ENCODE results near the gene CAND2. TPM values are rescaled to one million over a fixed set of nuclear protein-coding genes. Genes with fewer than 3 reads are reported as not detected.

Gene CAND2
- total and polyA plus RNA-seq, 10 of the 15 experiments (the other 5 are each of a cell fraction or from before 2014, with no cell fraction given), result 0.03 to 1.9 (median 0.52) TPM

DNA sequence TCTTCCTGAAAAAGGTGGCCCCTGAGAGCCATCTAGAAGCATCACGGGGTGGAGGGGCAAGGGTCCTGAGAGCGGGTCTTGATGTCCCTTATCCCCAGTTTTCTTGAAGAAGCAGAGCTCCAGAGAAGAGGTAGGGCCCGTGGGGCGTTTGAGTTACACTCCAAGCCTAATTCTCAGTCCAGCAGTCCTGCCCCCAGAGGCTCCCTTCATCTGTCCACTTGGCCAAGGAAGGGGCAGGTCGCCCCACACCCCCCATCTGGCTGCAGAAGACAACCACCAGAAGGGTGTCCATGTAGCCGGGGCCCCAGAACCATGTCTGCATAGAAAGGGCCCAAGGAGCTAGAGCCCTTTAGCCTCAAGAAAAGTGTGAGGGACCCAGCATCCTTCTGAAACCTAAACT, 70.4 kb downstream of the CAND2 start:
- SMC1A ChIA-PET (ENCODE audit: uncharacterized antibody, unreplicated experiment), result interaction anchor here (0.6 to 6.7 kb wide), 2 partner anchors 22 to 1595 kb away, joined by 3 to 103 read pairs; partner anchors contain the start of gene ATG7
- Histone ChIP-seq H3K9ac (ENCODE audit: control insufficient read depth, insufficient read depth, low read length) (no peak overlapping the region), H4K20me1 (ENCODE audit: control insufficient read depth, insufficient read depth) (no peaks in the 10 kb centered on the region), H3K4me3 (no peak overlapping the region), H2AFZ (ENCODE audit: control insufficient read depth, low read depth, low read length) (no peak overlapping the region), H3K36me3 (ENCODE audit: control insufficient read depth in 2 of 2, insufficient read depth in 2 of 2, low read length in 1 of 2) (no peaks in the 10 kb centered on the region), H3K4me1 (ENCODE audit: control insufficient read depth, insufficient read depth, low read length) (peaks cover 28% of the 10 kb centered on the region), H3K9me3 (replicated peaks; ENCODE audit: control insufficient read depth, insufficient read depth, low read length) (no peaks in the 10 kb centered on the region; the same call in 2 of the 3 replicates), H3K27ac (ENCODE audit: control insufficient read depth, insufficient read depth) (no peak overlapping the region), H3K79me2 (ENCODE audit: control insufficient read depth, insufficient read depth, low read length) (no peaks in the 10 kb centered on the region), H3K27me3 (replicated peaks in 1 of 2; ENCODE audit: control insufficient read depth in 2 of 2, insufficient read depth in 2 of 2, low read length in 1 of 2) (no peaks in the 10 kb centered on the region; a peak in 2 of 4 replicates), H3K4me2 (ENCODE audit: control insufficient read depth, insufficient read depth) (no peak overlapping the region)
- FAIRE-seq (no peak), ATAC-seq (no peak), DNase-seq (ENCODE audit: low read depth, low spot score) (no peak)
- POLR2A ChIA-PET, result no interaction called here
- no TSS peak for BruUV-seq (replicated peaks)
- no peak for TF ChIP-seq MLLT1 (IDR thresholded peaks at IDR 0.05)
- intact Hi-C loops (cut with micrococcal nuclease; ENCODE audit: unreplicated experiment) (loop anchor here (10.0 kb wide), 1 partner anchor 118 kb away; no protein-coding TSS in a partner anchor), in situ Hi-C loops (cut with MboI) (no loop called here)
- RAD21 ChIA-PET (ENCODE audit: unreplicated experiment), result interaction anchor here (0.9 to 1.6 kb wide), 3 partner anchors 24 to 128 kb away, joined by 3 read pairs; no protein-coding TSS in a partner anchor
- 29% methylated on average over 6 of the region's 6 CpGs for WGBS (ENCODE audit: insufficient coverage, insufficient replicate concordance, low lambda C conversion rate, missing lambda C conversion rate)
- CTCF ChIA-PET, result interaction anchor here (0.7 to 15.3 kb wide), 5 partner anchors 9 to 547 kb away, joined by 3 to 271 read pairs (median 3); partner anchors contain the start of gene RPL32

All from GM12878 (cell line).